HG02588 (cell line): Measurements from ENCODE around the gene PALD1.
"Not testable (repeated sequence)": the region's sequence is repeated elsewhere in the genome, so short reads cannot be mapped to it uniquely, and the experiment has no call there.

Source experiments
- ATAC-seq: cut with Tn5 transposase; IDR thresholded peaks from one replicate; pipeline ENCODE4 v1.9.1; 2021; ENCODE audit warnings: mild to moderate bottlenecking, moderate library complexity; ENCODE audit not compliant: unreplicated experiment

PALD1 gene

DNA sequence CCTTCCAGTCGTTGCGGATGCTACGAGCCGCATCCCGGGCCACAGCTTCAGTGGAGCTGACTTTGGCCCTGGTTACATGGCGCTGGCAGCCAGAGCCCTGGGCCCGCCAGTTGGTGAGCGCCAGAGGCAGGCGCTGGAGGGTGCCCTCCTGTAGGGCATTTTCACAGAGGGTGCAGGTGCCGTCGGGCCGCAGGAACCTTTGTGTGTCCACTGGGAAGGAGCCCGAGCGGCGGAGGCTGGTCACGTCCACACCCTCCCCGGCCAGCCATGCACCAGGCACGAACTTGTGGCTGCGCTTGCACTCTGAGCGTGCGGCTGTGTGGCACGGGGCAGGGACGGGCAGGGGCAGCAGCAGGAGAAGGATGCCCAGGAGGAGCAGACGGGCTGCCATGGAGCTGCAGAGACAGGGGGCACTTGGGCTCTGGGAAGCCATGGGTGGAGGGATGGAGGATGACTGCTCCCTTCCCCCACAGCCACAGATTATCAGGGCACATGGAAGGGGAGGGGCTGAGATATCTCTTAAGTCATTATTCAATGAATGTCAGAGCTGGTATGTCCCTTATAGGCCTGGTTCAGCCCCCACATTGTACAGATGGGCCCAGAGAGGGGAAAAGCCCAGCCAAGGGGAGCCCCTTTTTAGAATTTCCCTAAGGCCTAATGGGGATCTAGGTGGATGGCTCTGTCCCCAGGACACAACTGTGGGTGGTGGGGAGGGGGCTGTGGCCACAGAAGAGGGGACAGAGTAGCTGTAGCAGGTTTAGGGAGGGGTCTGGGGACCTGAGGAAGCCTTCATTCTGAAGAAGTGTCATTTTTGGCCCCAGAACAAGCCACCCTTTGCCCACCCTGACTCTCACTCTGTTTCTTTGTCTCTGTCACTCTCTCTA lies 122.2 kb downstream of the PALD1 start:
- ATAC-seq, result no peak

DNA sequence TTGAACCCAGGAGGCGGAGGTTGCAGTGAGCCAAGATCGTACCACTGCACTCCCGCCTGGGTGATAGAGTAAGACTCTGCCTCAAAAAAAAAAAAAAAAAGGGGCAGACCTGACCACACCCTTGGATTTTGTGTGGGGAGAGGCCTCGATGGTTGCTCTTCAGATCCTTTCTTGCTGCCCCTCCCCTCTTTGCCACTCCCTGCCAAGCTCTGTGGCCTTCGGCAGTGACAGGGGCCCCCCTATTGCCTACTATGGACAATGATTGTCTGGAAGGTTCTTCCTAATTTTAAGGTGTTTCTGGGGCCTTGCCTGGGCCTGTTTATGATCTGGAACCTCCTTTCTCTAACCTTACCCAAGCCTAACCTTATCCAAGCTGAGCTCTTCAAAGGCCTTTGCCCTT lies 123.2 kb downstream of the PALD1 start:
- no peak for ATAC-seq

DNA sequence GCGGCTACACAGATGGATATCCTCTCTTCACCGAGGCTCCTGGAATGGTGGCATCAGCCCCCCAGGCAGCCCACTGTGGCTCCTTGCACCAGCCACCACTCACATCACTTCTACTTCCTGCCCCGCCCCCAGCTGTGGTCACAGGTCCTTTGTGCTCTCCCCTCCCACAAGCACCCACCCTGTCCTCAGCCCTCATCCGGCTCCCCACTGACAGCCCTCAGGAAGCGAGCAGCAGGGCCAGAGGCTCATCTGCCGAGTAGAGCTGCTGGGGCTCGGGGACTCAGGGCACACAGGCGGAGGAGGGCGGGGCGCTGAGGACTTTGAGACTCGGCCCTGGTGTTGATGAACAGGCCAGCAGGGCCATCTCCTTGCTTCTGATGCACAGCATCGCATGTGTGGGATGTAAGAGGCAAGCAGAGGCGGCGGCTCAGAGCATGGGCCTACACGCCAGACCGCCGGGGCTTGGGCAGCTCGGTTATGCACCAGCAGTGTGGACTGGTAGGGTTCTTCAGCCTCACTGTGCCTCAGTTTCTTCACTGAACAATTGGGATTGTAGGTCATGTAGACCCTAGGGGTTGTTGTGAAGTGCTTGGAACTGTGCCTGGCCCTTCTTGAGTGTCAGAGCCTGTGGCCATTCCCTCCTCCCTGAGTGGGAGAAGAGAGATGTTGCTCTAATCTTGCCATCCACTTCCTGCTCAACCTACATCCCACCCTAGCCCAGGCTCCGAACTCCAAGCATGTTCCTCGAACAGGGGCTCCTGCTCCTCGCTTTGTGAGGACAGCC lies 124.3 kb downstream of the PALD1 start, which contains the start of gene PRF1:
TSS of gene PRF1 (minus strand) at position 77 of the 784 bp plus-strand sequence. CDS start 1,839 bp downstream, outside the sequence.
- ATAC-seq, result no peak

DNA sequence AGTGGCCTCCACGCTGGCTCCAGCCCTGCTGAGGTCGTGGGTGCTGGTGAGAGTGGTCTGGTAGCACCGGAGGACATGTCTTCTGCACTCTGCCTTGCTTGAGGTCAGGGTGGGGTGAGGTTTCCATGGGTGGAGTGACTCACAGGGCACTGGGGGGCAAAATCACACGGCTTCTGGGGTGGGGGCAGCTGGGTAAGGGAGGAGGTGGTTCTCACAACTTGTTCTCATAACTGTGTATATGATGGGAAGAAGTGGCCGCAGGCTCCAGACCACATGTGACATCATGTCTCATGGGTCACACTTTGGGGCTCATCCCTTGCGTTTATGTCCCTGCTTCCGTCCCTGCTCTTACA lies 124.9 kb downstream of the PALD1 start:
- no peak for ATAC-seq

DNA sequence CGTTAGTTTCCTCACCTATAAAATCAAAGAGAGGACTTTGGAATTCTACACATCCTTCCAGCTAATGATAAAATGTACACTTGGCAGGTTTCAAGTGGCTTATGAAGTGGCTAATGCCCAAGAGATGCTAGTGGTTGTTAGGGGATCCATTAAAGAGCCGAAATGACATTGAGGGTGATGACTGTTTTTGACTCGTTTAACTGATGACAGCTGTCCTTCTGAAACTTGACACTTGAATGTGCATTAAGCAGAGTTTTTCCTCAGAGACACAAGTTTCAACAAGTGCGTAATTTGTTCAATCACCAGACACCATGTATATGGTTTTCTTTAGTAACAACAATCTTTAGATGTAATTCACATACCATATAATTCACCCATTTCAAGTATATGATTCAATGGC lies 125.5 kb downstream of the PALD1 start:
- ATAC-seq, result no peak

DNA sequence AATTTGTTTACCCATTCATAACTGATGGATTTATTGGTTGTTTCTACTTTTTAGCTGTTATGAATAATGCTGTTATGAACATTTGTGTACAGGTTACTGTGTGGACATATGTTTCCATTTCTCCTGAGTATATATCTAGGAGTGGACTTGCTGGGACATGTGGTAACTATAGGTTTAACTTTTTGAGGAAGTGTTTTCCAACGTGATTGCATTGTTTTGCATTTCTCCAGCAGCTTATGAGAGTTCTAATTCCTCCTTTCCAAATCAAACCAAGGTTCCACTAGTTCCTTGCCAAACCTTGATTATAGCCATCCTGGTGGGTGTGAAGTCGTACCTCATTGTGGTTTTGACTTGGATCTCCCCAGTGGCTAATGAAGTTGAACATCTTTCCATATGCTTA lies 126.6 kb downstream of the PALD1 start:
- no peak for ATAC-seq

DNA sequence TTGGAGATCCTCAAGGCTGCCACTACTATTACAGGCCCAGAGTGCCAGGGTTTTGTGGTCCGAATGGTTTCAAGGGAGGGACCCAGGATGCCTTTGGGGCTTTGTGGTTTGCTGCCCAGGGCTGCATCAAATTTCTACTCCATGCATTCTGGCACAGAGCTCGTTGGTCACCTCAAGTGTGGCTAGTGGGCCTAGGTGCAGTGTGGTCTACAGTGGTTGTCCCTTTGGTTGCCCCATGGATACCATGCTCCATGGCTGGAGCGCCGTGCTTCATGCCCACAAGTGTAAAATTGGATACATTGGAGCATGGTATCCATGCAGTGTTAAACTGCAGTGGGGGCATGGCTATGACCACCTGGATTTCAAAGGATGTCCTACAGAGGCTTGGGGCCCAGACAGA lies 129.4 kb downstream of the PALD1 start:
- ATAC-seq, result no peak

DNA sequence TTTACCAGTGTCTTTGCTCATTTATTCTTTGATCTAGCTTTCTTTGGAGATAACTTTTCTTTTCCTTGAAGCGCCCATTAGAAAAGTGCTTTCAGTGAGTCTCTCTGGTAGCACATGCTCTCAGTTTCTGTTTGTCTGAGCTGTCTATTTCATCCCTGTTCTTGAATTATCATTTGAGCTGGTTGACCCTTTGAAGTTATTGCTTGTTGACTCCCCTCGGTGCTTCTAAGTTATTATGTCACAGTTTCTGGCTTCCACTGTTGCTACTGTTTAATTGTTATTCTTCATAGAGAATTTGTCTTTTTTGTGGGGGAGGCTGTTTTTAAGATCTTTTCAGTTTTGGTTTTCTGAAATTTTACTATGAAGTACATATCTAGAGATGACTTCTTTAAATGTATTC lies 135.4 kb downstream of the PALD1 start:
- no peak for ATAC-seq

DNA sequence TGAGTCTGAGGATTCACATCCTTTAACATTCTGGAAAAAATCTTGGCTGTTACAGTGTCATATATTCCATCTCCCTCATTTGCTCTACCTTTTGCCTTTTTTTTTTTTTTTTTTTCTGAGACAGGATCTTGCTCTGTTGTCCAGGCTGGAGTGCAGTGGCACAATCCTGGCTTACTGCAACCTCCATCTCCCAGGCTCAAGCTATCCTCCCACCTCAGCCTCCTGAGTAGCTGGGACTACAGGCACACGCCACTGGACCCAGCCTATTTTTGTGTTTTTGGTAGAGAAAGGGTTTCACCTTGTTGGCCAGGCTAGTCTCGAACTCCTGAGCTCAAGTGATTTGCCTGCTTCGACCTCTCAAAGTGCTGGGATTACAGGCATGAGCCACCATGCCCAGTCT lies 135.8 kb downstream of the PALD1 start:
- not testable (repeated sequence) for ATAC-seq

DNA sequence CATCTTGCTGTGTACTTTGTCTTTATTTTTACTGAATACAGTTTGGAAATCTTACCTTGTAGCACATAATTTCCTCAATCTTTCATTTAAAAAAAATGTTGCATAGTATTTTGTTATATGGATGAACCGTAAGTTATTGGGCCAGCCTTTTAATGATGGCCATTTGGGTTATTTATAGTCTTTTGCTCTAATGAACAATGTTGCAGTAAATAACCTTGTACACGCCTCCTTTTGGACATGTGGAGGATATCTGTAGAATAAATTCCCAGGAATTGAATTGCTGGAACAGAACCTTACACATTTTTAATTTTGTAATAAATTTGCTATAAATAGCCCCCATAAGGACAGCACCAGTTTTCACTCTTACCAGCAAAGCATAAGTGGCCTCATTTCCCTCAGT lies 136.6 kb downstream of the PALD1 start:
- no peak for ATAC-seq

DNA sequence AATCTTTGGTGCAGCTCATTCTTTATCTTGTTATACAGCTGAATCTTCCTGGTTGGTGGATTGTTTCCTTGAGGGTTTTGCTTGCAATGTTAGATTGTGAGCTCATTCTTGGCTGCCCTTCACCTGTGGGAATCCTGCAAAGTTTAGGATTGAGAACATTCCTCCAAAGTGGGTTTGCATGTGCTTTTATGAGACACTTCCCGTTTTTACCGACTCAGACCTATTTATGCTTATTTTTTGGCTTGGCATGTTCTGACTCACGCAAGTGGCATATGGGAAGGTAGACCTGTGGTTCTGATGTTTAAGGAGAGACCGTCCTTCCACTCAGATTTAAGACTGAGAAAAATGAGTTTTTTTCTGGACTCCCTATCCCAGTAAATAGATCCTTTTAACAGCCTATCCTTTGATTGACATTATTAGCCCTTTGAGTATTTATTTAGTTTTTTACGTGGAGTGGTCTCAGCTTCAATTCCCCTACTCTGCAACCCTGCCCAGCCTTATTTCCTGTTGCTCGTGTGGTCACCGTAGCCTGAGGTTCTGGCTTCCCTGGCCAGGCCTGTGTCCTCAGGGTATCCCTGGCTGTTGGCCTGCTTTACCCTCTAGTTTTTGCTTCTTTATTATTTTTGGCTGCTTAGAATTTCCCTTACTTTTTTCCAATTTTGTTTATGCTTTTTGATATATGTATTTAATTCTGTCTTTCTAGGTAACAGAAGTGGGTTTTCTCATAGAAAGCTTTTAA lies 137.4 kb downstream of the PALD1 start:
- ATAC-seq, result no peak

DNA sequence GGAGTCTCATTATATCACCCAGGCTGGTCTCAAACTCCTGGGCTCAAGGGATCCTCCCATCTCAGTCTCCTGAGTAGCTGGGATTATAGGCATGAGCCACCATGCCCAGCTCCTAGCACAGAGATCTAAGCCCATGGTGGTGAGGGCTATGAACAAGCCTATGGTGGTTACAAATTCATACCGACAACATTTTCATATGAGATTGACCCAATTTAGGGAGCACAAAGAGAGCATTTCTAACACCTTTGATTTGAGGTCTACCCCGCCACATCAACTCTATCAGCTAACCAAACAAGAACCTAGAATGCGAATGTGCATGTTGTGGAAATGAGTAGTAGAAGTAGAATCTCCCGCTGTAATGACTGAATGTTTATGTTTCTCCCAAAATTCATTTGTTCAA lies 138.2 kb downstream of the PALD1 start:
- ATAC-seq, result no peak
